ENCODE measurements around the gene CD6. TPM values are rescaled to one million over a fixed set of nuclear protein-coding genes. Genes with fewer than 3 reads are reported as not detected.

The CD6 gene
- total and polyA plus RNA-seq, 2 donors from 2014 or later, result 0.24 to 6.7 TPM

DNA sequence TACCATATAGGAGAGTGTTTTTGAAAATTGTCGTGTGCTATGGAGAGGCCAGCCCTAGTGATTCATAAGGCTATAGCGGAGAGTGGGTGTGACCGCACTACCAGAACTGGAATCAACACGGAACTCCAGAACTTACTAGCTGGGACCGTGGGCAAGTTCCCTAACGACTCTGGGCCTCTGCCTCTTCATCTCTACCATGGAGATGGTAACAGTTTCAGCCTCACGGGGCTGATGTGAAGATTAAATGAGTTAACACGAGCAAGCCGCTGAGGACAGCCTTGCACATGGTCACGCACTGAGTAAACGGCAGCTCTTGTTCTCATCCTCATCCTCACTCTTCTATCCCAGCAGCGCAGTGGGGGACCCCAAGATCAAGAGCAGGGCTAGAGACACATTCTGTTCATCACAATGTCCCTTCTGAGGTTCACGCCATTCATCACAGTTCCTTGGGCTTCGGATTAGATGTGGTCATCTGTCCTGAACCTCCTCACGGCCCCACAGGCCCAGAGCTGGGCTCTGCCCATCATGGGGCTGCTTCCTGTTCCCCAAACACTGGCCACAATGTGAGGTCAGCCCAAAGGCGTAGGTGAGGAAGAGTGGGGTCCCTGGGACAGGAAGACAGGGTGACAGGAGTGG, 83.6 kb downstream of the CD6 start:
- TF ChIP-seq, protein P1, sequence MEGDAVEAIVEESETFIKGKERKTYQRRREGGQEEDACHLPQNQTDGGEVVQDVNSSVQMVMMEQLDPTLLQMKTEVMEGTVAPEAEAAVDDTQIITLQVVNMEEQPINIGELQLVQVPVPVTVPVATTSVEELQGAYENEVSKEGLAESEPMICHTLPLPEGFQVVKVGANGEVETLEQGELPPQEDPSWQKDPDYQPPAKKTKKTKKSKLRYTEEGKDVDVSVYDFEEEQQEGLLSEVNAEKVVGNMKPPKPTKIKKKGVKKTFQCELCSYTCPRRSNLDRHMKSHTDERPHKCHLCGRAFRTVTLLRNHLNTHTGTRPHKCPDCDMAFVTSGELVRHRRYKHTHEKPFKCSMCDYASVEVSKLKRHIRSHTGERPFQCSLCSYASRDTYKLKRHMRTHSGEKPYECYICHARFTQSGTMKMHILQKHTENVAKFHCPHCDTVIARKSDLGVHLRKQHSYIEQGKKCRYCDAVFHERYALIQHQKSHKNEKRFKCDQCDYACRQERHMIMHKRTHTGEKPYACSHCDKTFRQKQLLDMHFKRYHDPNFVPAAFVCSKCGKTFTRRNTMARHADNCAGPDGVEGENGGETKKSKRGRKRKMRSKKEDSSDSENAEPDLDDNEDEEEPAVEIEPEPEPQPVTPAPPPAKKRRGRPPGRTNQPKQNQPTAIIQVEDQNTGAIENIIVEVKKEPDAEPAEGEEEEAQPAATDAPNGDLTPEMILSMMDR (IDR thresholded peaks at IDR 0.05; ENCODE audit: borderline replicate concordance, extremely low read depth, insufficient read depth), result no peak
- Histone ChIP-seq H3K9ac (ENCODE audit: low read length in 3 of 3) (no peak overlapping the region), H3K4me1 (ENCODE audit: control insufficient read depth in 2 of 3, insufficient read depth in 2 of 3, low read depth in 1 of 3, low read length in 3 of 3) (no peaks in the 10 kb centered on the region), H3K27ac (ENCODE audit: low read depth in 2 of 2, low read length in 2 of 2) (no peak overlapping the region), H3K27me3 (ENCODE audit: control insufficient read depth, insufficient read depth, low read length) (no peaks in the 10 kb centered on the region), H3K4me3 (ENCODE audit: low read length in 3 of 3) (no peak overlapping the region), H3K9me3 (ENCODE audit: control insufficient read depth in 2 of 3, insufficient read depth in 1 of 3, low read length in 3 of 3) (no peaks in the 10 kb centered on the region), H3K36me3 (ENCODE audit: control insufficient read depth in 2 of 3, insufficient read depth in 3 of 3, low read length in 3 of 3) (no peaks in the 10 kb centered on the region)
- no peak for FAIRE-seq
- peak in 1 of 5 donors; percentile 5 for DNase-seq
- intact Hi-C loops (cut with DNase I), result no loop called here

DNA sequence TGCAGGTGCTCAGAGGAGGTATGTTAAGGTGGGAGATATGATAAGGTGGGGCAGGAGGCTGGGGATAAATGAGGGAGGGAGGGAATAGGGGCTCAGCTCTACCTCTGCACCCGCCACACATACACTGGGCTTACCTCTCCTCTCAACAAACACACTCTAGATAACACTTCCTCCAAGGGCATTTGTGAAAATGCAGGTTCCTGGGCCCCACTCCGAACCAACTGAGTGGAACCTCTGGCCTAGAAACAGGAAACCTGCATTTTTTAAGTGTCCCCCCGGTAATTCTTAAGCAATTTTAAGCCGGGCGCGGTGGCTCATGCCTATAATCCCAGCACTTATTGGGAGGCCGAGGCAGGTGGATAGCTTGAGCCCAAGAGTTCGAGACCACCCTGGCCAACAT, 84.3 kb downstream of the CD6 start:
- no peak overlapping the region for H3K27ac ChIP-seq (ENCODE audit: low read depth in 2 of 2, low read length in 2 of 2)
- no peaks in the 10 kb centered on the region for H3K9me3 ChIP-seq (ENCODE audit: control insufficient read depth in 2 of 3, insufficient read depth in 1 of 3, low read length in 3 of 3)
- no peak for FAIRE-seq
- H3K4me1 ChIP-seq (ENCODE audit: control insufficient read depth in 2 of 3, insufficient read depth in 2 of 3, low read depth in 1 of 3, low read length in 3 of 3), result no peaks in the 10 kb centered on the region
- H3K36me3 ChIP-seq (ENCODE audit: control insufficient read depth in 2 of 3, insufficient read depth in 3 of 3, low read length in 3 of 3), result no peaks in the 10 kb centered on the region
- H3K27me3 ChIP-seq (ENCODE audit: control insufficient read depth, insufficient read depth, low read length), result no peaks in the 10 kb centered on the region
- H3K4me3 ChIP-seq (ENCODE audit: low read length in 3 of 3), result no peak overlapping the region
- intact Hi-C loops (cut with DNase I), result no loop called here
- peak in 1 of 5 donors; percentile 10 for DNase-seq
- no peak overlapping the region for H3K9ac ChIP-seq (ENCODE audit: low read length in 3 of 3)
- TF ChIP-seq, protein P1 (IDR thresholded peaks at IDR 0.05; ENCODE audit: borderline replicate concordance, extremely low read depth, insufficient read depth), result no peak

DNA sequence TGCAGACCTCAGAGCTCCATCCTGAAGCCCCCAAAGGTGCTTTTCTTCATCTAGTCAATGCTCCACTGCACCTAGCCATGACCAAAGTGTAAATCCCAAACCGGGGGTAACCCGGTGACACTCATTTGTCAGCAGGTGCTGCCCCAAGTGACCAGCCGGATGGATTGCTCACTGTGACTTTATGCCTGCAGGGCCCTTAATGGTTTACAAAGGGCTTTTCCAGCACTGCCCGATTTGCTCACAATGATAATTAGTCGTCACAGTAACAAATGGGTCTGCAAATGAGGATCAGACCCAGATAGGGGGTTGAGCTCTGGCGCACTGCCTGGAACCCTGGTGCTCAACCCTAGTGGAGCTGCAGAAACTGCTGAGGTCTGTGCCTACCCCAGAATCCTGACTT, 85.1 kb downstream of the CD6 start:
- FAIRE-seq (no peak), DNase-seq (peak in 1 of 5 donors; percentile 5)
- Histone ChIP-seq H3K9ac (ENCODE audit: low read length in 3 of 3) (no peak overlapping the region), H3K27ac (ENCODE audit: low read depth in 2 of 2, low read length in 2 of 2) (no peak overlapping the region), H3K4me3 (ENCODE audit: low read length in 3 of 3) (no peak overlapping the region), H3K4me1 (ENCODE audit: control insufficient read depth in 2 of 3, insufficient read depth in 2 of 3, low read depth in 1 of 3, low read length in 3 of 3) (no peaks in the 10 kb centered on the region), H3K9me3 (ENCODE audit: control insufficient read depth in 2 of 3, insufficient read depth in 1 of 3, low read length in 3 of 3) (no peaks in the 10 kb centered on the region), H3K36me3 (ENCODE audit: control insufficient read depth in 2 of 3, insufficient read depth in 3 of 3, low read length in 3 of 3) (no peaks in the 10 kb centered on the region), H3K27me3 (ENCODE audit: control insufficient read depth, insufficient read depth, low read length) (no peaks in the 10 kb centered on the region)
- TF ChIP-seq, protein P1 (IDR thresholded peaks at IDR 0.05; ENCODE audit: borderline replicate concordance, extremely low read depth, insufficient read depth), result no peak
- intact Hi-C loops (cut with DNase I), result no loop called here

DNA sequence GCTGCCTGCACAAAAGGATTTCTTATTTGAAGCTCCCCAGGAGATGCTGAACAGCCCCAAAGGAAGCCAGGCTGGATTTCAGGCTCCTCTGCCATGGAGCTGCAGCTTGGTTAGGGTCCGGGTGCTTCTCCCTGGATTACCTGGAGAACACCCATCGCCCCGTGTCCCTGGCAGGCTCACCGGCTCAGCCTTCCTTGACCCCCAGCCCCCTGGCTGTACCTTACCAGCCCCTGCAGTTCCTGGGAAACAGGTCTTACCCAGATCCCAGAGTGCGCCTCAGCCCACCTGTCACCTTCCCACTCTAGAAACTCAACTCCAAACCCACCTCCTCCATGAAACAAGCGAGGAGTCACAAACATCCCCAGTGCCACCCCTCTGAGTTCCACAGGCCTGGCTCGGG, 85.5 kb downstream of the CD6 start:
- Histone ChIP-seq H3K27me3 (ENCODE audit: control insufficient read depth, insufficient read depth, low read length) (no peaks in the 10 kb centered on the region), H3K9me3 (ENCODE audit: control insufficient read depth in 2 of 3, insufficient read depth in 1 of 3, low read length in 3 of 3) (no peaks in the 10 kb centered on the region), H3K4me1 (ENCODE audit: control insufficient read depth in 2 of 3, insufficient read depth in 2 of 3, low read depth in 1 of 3, low read length in 3 of 3) (no peaks in the 10 kb centered on the region), H3K9ac (ENCODE audit: low read length in 3 of 3) (no peak overlapping the region), H3K36me3 (ENCODE audit: control insufficient read depth in 2 of 3, insufficient read depth in 3 of 3, low read length in 3 of 3) (no peaks in the 10 kb centered on the region), H3K4me3 (ENCODE audit: low read length in 3 of 3) (no peak overlapping the region), H3K27ac (ENCODE audit: low read depth in 2 of 2, low read length in 2 of 2) (no peak overlapping the region)
- TF ChIP-seq, protein P1 (IDR thresholded peaks at IDR 0.05; ENCODE audit: borderline replicate concordance, extremely low read depth, insufficient read depth), result no peak
- intact Hi-C loops (cut with DNase I), result no loop called here
- peak in 1 of 5 donors; percentile 18 for DNase-seq
- FAIRE-seq, result no peak
